AG04450 (cell line): ENCODE data around the gene CASP2. TPM values are rescaled to one million over a fixed set of nuclear protein-coding genes. Genes with fewer than 3 reads are reported as not detected.

Experiments
- CTCF ChIA-PET: fragments of 300-600, 350-600 bp; formaldehyde crosslinking; extraction: SDS; loops from one replicate; lab custom pipeline; 2022; ENCODE audit warnings: antibody characterized with exemption, inconsistent platforms; lab: Charles Lee
- POLR2A ChIA-PET: fragments of 350-600 bp; formaldehyde crosslinking; extraction: SDS; loops from one replicate; lab custom pipeline; 2021; ENCODE audit warnings: antibody characterized with exemption, inconsistent platforms; lab: Yijun Ruan, JAX
- DNase-seq: peaks from one replicate; pipeline ENCODE4 v3.0.0-alpha.2; 2011; ENCODE audit warnings: low read depth, low spot score
- H3K27ac ChIP-seq: one replicate; pipeline ENCODE4 v1.5.1; 2012; ENCODE audit warnings: low read depth, low read length, control low read depth
- H3K27me3 ChIP-seq: one replicate; pipeline ENCODE4 v1.6.0; 2012; ENCODE audit warnings: low read length; ENCODE audit not compliant: control insufficient read depth, insufficient read depth
- H3K4me3 ChIP-seq: 2 replicates; pipeline ENCODE4 v1.5.1; 2011; ENCODE audit warnings: mild to moderate bottlenecking, low read depth, low read length, control low read depth
- H3K9me3 ChIP-seq: 2 replicates; pipeline ENCODE4 v1.5.1; 2012; ENCODE audit warnings: low read length; ENCODE audit not compliant: control insufficient read depth, insufficient read depth
- CTCF ChIP-seq: IDR thresholded peaks from 2 replicates; pipeline ENCODE4 v1.5.1; 2011; ENCODE audit warnings: low read depth, low read length, control low read depth, inconsistent platforms
- polyA plus RNA-seq: library from polyadenylated mRNA; depleted of rRNA; stranded (reverse); fragments of >200 nt; gene quantifications from 2 replicates; pipeline ENCODE4 v1.2.3, GENCODE V29; 2011

The CASP2 gene
- polyA plus RNA-seq, 1 experiment: 21.8 TPM

- no peak overlapping the region for H3K4me3 ChIP-seq
- POLR2A ChIA-PET: interaction anchor here (0.7 kb wide), 2 partner anchors 13 to 226 kb away, joined by 3 to 5 read pairs; no protein-coding TSS in a partner anchor
- H3K27me3 ChIP-seq: no peaks in the 10 kb centered on the region
- CTCF ChIA-PET: interaction anchor here (1.3 to 2.4 kb wide), 2 partner anchors 52 to 87 kb away, joined by 10 to 11 read pairs; no protein-coding TSS in a partner anchor
- DNase-seq: no peak
- TF ChIP-seq CTCF: no peak
- H3K9me3 ChIP-seq: peaks cover 1% of the 10 kb centered on the region; the same call in 1 of the 2 replicates
- no peak overlapping the region for H3K27ac ChIP-seq
Observed at GRCh38 chr7:143292876-143293275, 4.7 kb downstream of the CASP2 start.

- no peak for TF ChIP-seq CTCF
- ChIA-PET CTCF (interaction anchor here (0.6 to 3.3 kb wide), 6 partner anchors 8 to 84 kb away, joined by 3 to 23 read pairs (median 8); partner anchors contain the start of gene CASP2), POLR2A (interaction anchor here (0.6 to 1.1 kb wide), 5 partner anchors 35 to 96 kb away, joined by 3 to 4 read pairs (median 3); no protein-coding TSS in a partner anchor)
- peak overlapping the region; percentile 58 for H3K27ac ChIP-seq
- no peaks in the 10 kb centered on the region for H3K27me3 ChIP-seq
- no peak for DNase-seq
- H3K4me3 ChIP-seq: no peak overlapping the region
- H3K9me3 ChIP-seq: no peaks in the 10 kb centered on the region
Observed at GRCh38 chr7:143295870-143296269, 7.7 kb downstream of the CASP2 start.

- Histone ChIP-seq H3K4me3 (no peak overlapping the region), H3K9me3 (no peaks in the 10 kb centered on the region), H3K27ac (no peak overlapping the region), H3K27me3 (no peaks in the 10 kb centered on the region)
- ChIA-PET CTCF (interaction anchor here (0.6 to 3.3 kb wide), 6 partner anchors 9 to 84 kb away, joined by 3 to 23 read pairs (median 7); partner anchors contain the start of gene CASP2), POLR2A (interaction anchor here (0.6 to 1.1 kb wide), 7 partner anchors 9 to 95 kb away, joined by 3 to 6 read pairs (median 4); partner anchors contain the start of gene CASP2)
- no peak for DNase-seq
- no peak for TF ChIP-seq CTCF
Observed at GRCh38 chr7:143296686-143297085, 8.5 kb downstream of the CASP2 start.

GRCh38 chr7:143299346-143299745, 11.2 kb downstream of the CASP2 start:
- no peak overlapping the region for H3K4me3 ChIP-seq
- TF ChIP-seq CTCF: no peak
- H3K27ac ChIP-seq: no peak overlapping the region
- no peaks in the 10 kb centered on the region for H3K27me3 ChIP-seq
- DNase-seq: no peak
- CTCF ChIA-PET: interaction anchor here (0.7 to 1.7 kb wide), 9 partner anchors 9 to 107 kb away, joined by 3 to 22 read pairs (median 4); no protein-coding TSS in a partner anchor
- H3K9me3 ChIP-seq: no peaks in the 10 kb centered on the region
- POLR2A ChIA-PET: interaction anchor here (0.5 to 1.5 kb wide), 4 partner anchors 11 to 106 kb away, joined by 3 to 9 read pairs (median 4); partner anchors contain the start of genes CASP2, CLCN1 and GSTK1

GRCh38 chr7:143299840-143300239, 11.7 kb downstream of the CASP2 start:
- ChIA-PET POLR2A (interaction anchor here (0.5 to 1.5 kb wide), 4 partner anchors 12 to 105 kb away, joined by 3 to 9 read pairs (median 4); partner anchors contain the start of genes CASP2, CLCN1 and GSTK1), CTCF (interaction anchor here (0.5 to 1.7 kb wide), 10 partner anchors 9 to 673 kb away, joined by 3 to 22 read pairs (median 4); no protein-coding TSS in a partner anchor)
- Histone ChIP-seq H3K27me3 (no peaks in the 10 kb centered on the region), H3K27ac (no peak overlapping the region), H3K9me3 (no peaks in the 10 kb centered on the region), H3K4me3 (no peak overlapping the region)
- TF ChIP-seq CTCF: peak; percentile 47
- DNase-seq: no peak
